ENCODE data around the gene SERINC5. TPM values are rescaled to one million over a fixed set of nuclear protein-coding genes. Genes with fewer than 3 reads are reported as not detected.
"Not testable (repeated sequence)": the region's sequence is repeated elsewhere in the genome, so short reads cannot be mapped to it uniquely, and the experiment has no call there.

Gene SERINC5
- total RNA-seq, 2 donors from 2014 or later, result 23.3 to 26.7 TPM

- no peaks in the 10 kb centered on the region for H3K9me3 ChIP-seq
- ATAC-seq, result no peak
- peak overlapping the region in 2 of 4 donors; percentile 50 to 64 for H3K27ac ChIP-seq
- no peak overlapping the region for H3K4me3 ChIP-seq
- no peaks in the 10 kb centered on the region for H3K27me3 ChIP-seq
- peaks cover 68% of the 10 kb centered on the region for H3K4me1 ChIP-seq
- no peaks in the 10 kb centered on the region for H3K36me3 ChIP-seq (replicated peaks in 1 of 2; ENCODE audit: insufficient read depth in 1 of 2, low read depth in 2 of 2)
- intact Hi-C loops (cut with DNase I), result no loop called here
- no peak for DNase-seq
- TF ChIP-seq CTCF (IDR thresholded peaks at IDR 0.05) (no peak), POLR2A (IDR thresholded peaks at IDR 0.05) (no peak)
- 67 to 69% methylated on average over 4 of the region's 4 CpGs for WGBS, 2 donors
Measured at GRCh38 chr5:80206282-80206681, 49.6 kb downstream of the SERINC5 start.

- no peak for DNase-seq
- WGBS, 2 donors, result 82 to 84% methylated on average over 4 of the region's 4 CpGs
- intact Hi-C loops (cut with DNase I), result no loop called here
- TF ChIP-seq CTCF (IDR thresholded peaks at IDR 0.05) (no peak), POLR2A (IDR thresholded peaks at IDR 0.05) (no peak)
- no peak for ATAC-seq
- Histone ChIP-seq H3K4me3 (no peak overlapping the region), H3K4me1 (peaks cover 68% of the 10 kb centered on the region), H3K9me3 (no peaks in the 10 kb centered on the region), H3K36me3 (replicated peaks in 1 of 2; ENCODE audit: insufficient read depth in 1 of 2, low read depth in 2 of 2) (no peaks in the 10 kb centered on the region), H3K27ac (peak overlapping the region in 3 of 4 donors; percentile 60 to 67 (median 64)), H3K27me3 (no peaks in the 10 kb centered on the region)
Measured at GRCh38 chr5:80205846-80206245, 50.0 kb downstream of the SERINC5 start.

GRCh38 chr5:80204808-80205614 lies 50.8 kb downstream of the SERINC5 start:
- intact Hi-C loops (cut with DNase I), result no loop called here
- Histone ChIP-seq H3K27me3 (no peaks in the 10 kb centered on the region), H3K9me3 (no peaks in the 10 kb centered on the region), H3K36me3 (replicated peaks in 1 of 2; ENCODE audit: insufficient read depth in 1 of 2, low read depth in 2 of 2) (no peaks in the 10 kb centered on the region), H3K4me3 (no peak overlapping the region), H3K4me1 (peaks cover 60% of the 10 kb centered on the region), H3K27ac (peak overlapping the region in 3 of 4 donors; percentile 60 to 67 (median 64))
- ATAC-seq (peak; percentile 79), DNase-seq (peak; percentile 44 to 77 (median 54))
- WGBS, 2 donors, result 28 to 30% methylated on average over 10 of the region's 10 CpGs
- TF ChIP-seq CTCF (IDR thresholded peaks at IDR 0.05) (peak in 4 of 7 experiments; percentile 13 to 43 (median 30)), POLR2A (IDR thresholded peaks at IDR 0.05) (no peak)

- intact Hi-C loops (cut with DNase I), result not testable (repeated sequence)
Measured at GRCh38 chr5:80201763-80202162, 54.1 kb downstream of the SERINC5 start.

GRCh38 chr5:80198920-80199319 lies 56.9 kb downstream of the SERINC5 start:
- no peak overlapping the region for H3K4me3 ChIP-seq
- no peaks in the 10 kb centered on the region for H3K36me3 ChIP-seq (replicated peaks in 1 of 2; ENCODE audit: insufficient read depth in 1 of 2, low read depth in 2 of 2)
- ATAC-seq (no peak), DNase-seq (no peak)
- WGBS, 2 donors, result 84 to 96% methylated on average over 3 of the region's 3 CpGs
- H3K27me3 ChIP-seq, result no peaks in the 10 kb centered on the region
- H3K27ac ChIP-seq, result no peak overlapping the region
- peaks cover 18% of the 10 kb centered on the region for H3K4me1 ChIP-seq
- intact Hi-C loops (cut with DNase I), result no loop called here
- TF ChIP-seq CTCF (IDR thresholded peaks at IDR 0.05) (no peak), POLR2A (IDR thresholded peaks at IDR 0.05) (no peak)
- no peaks in the 10 kb centered on the region for H3K9me3 ChIP-seq

More at GRCh38 chr5:80201763-80202162, 54.1 kb downstream of the SERINC5 start:
- not testable (repeated sequence) for H3K36me3 ChIP-seq (replicated peaks in 1 of 2; ENCODE audit: insufficient read depth in 1 of 2, low read depth in 2 of 2); H3K9me3 ChIP-seq; DNase-seq; H3K27ac ChIP-seq; H3K4me3 ChIP-seq; ATAC-seq; H3K27me3 ChIP-seq
- 71 to 93% methylated on average over 6 to 7 of the region's 7 CpGs for WGBS, 2 donors
- H3K4me1 ChIP-seq, result peaks cover 29% of the 10 kb centered on the region

All from body of pancreas (tissue), 4 donors.